HepG2 (cell line): Measurements from ENCODE around the gene SGSM1. TPM values are rescaled to one million over a fixed set of nuclear protein-coding genes. Genes with fewer than 3 reads are reported as not detected.

Experiments
- ATAC-seq: fragments of 200-7000 bp; cut with Tn5 transposase; 3 replicates; pipeline ENCODE4 v1.9.1; 2020; ENCODE audit warnings: mild to moderate bottlenecking, moderate library complexity
- BruUV-seq: library from RNA; stranded (reverse); fragments of 400-500 nt; replicated peaks from 2 replicates; lab custom pipeline; 2021; lab: Mats Ljungman, UMichigan
- CTCF ChIA-PET: fragments of 300-600 bp; formaldehyde crosslinking; extraction: SDS; loops from one replicate; lab custom pipeline; 2021; ENCODE audit warnings: low total read pairs, inconsistent platforms, low intra/inter-chr PET ratio; lab: Yijun Ruan, JAX
- POLR2A ChIA-PET: fragments of 350-600 bp; sonication (Branson Sonifier 250); formaldehyde crosslinking; loops from one replicate; lab custom pipeline; 2020; ENCODE audit warnings: antibody characterized with exemption, inconsistent platforms; lab: Yijun Ruan, JAX
- DNase-seq: peaks from one replicate; pipeline ENCODE4 v3.0.0-alpha.2; 2015; ENCODE audit warnings: low spot score
- FAIRE-seq: peaks from 3 replicates; lab custom pipeline; 2011; peaks lifted over from hg19 to GRCh38; lab: Jason Lieb, UNC
- H2AFZ ChIP-seq: one replicate; pipeline ENCODE4 v1.6.1; 2011; ENCODE audit warnings: low read length, inconsistent platforms
- H3K27ac ChIP-seq: fragments of 300-600 bp; 3 replicates; pipeline ENCODE4 v1.8.0; 2011; ENCODE audit warnings: mixed run types, mild to moderate bottlenecking, mixed read lengths, low read length, inconsistent platforms; ENCODE audit not compliant: insufficient read depth; ENCODE audit errors: extremely low read length
- H3K27me3 ChIP-seq, 2 experiments: fragments of 200-600 bp in 1 of 2; 2 replicates in 1 of 2; 3 replicates in 1 of 2; pipeline versions ENCODE4 v1.6.0 to v1.8.0; 2011; ENCODE audit warnings: low read length in 2 of 2, mild to moderate bottlenecking in 2 of 2, moderate library complexity in 2 of 2, inconsistent platforms in 1 of 2; ENCODE audit not compliant: insufficient read depth in 2 of 2, control insufficient read depth in 1 of 2
- H3K36me3 ChIP-seq, 2 experiments: fragments of 200-600 bp in 1 of 2; replicated peaks in 1 of 2; 2 replicates in 1 of 2; 3 replicates in 1 of 2; pipeline versions ENCODE4 v1.5.1 to v1.8.0; 2011; ENCODE audit warnings: low read length in 2 of 2, inconsistent platforms in 1 of 2; ENCODE audit not compliant: insufficient read depth in 2 of 2, control insufficient read depth in 1 of 2
- H3K4me1 ChIP-seq: 2 replicates; pipeline ENCODE4 v1.5.1; 2012; ENCODE audit warnings: low read length, inconsistent platforms; ENCODE audit not compliant: insufficient read depth
- H3K4me2 ChIP-seq: 2 replicates; pipeline ENCODE4 v1.6.0; 2011; ENCODE audit warnings: low read depth, low read length, inconsistent platforms
- H3K4me3 ChIP-seq, 3 experiments: fragments of 200-600 bp in 1 of 3; sonication (generic), shearing (Covaris generic) in 1 of 3; replicated peaks in 1 of 3; 2 replicates each; pipeline ENCODE4 v1.5.1; 2011 to 2016; ENCODE audit warnings: low read length in 3 of 3, inconsistent platforms in 2 of 3, low read depth in 2 of 3, mild to moderate bottlenecking in 2 of 3, control low read depth in 1 of 3, mixed read lengths in 1 of 3; ENCODE audit not compliant: insufficient read depth in 1 of 3
- H3K79me2 ChIP-seq: one replicate; pipeline ENCODE4 v1.6.1; 2011; ENCODE audit warnings: low read length, inconsistent platforms; ENCODE audit not compliant: insufficient read depth
- H3K9ac ChIP-seq: 2 replicates; pipeline ENCODE4 v1.6.0; 2011; ENCODE audit warnings: mild to moderate bottlenecking, low read depth, low read length, inconsistent platforms; ENCODE audit not compliant: insufficient read depth
- H3K9me3 ChIP-seq: 2 replicates; pipeline ENCODE4 v1.5.1; 2012; ENCODE audit warnings: mild to moderate bottlenecking, low read length
- H4K20me1 ChIP-seq: 2 replicates; pipeline ENCODE4 v1.6.0; 2011; ENCODE audit warnings: inconsistent platforms, mild to moderate bottlenecking, low read length, moderate library complexity; ENCODE audit not compliant: insufficient read depth
- AGO1 ChIP-seq: fragments of 200-400 bp; formaldehyde crosslinking; IDR thresholded peaks from 2 replicates; pipeline ENCODE4 v1.6.1; 2017; ENCODE audit warnings: mild to moderate bottlenecking, low read depth, low read length, moderate library complexity; ENCODE audit not compliant: poor library complexity, severe bottlenecking
- HOXA5 ChIP-seq: sonication (generic); formaldehyde crosslinking; IDR thresholded peaks from 2 replicates; pipeline ENCODE4 v1.4.0; 2020; ENCODE audit warnings: missing genetic modification reagents
- NFIB ChIP-seq: sonication (generic); formaldehyde crosslinking; IDR thresholded peaks from 2 replicates; pipeline ENCODE4 v1.9.0; 2021; ENCODE audit warnings: missing genetic modification reagents, mild to moderate bottlenecking, borderline replicate concordance
- NFRKB ChIP-seq: fragments of 450-650 bp; IDR thresholded peaks from 2 replicates; pipeline ENCODE4 v1.6.1; 2017
- RFX5 ChIP-seq: IDR thresholded peaks from 2 replicates; pipeline ENCODE4 v1.6.1; 2011; ENCODE audit warnings: low read depth, low read length, improper control_type of control experiment
- ZNF460 ChIP-seq: sonication (generic); formaldehyde crosslinking; IDR thresholded peaks from 2 replicates; pipeline ENCODE4 v1.5.1; 2020; ENCODE audit warnings: missing genetic modification reagents, mild to moderate bottlenecking, borderline replicate concordance
- ZNF720 ChIP-seq: sonication (generic); formaldehyde crosslinking; IDR thresholded peaks from 2 replicates; pipeline ENCODE4 v1.4.0; 2020; ENCODE audit warnings: missing genetic modification reagents
- WGBS: methylation state at CpG from one replicate; pipeline ENCODE4 v1.1.6; 2017; ENCODE audit warnings: low lambda C conversion rate; 5-methylcytosine and 5-hydroxymethylcytosine counted together
- in situ Hi-C: cut with HindIII; loops from 2 replicates; pipeline ENCODE4 v1.10.0; 2017; ENCODE audit warnings: low pct_unique_long_range_greater_than_20kb; ENCODE audit not compliant: extremely low pct_ligation_motif_present
- intact Hi-C: fragments of 100-400 bp; cut with micrococcal nuclease; formaldehyde crosslinking; loops from one replicate; pipeline ENCODE4 v1.10.0; 2022; ENCODE audit not compliant: unreplicated experiment
- polyA plus RNA-seq, 8 experiments: library from polyadenylated mRNA; depleted of rRNA in 3 of 8; stranded (reverse) in 7 of 8; unstranded in 1 of 8; fragments of >200 nt; fragmentation: Illumina TruSeq in 4 of 8; extraction: Trizol in 4 of 8; gene quantifications; 2 replicates each; pipeline versions ENCODE4 v1.2.1 to v1.2.3, GENCODE V29; 2011 to 2016; ENCODE audit warnings: low read depth in 4 of 8, missing spikeins in 1 of 8, mixed read lengths in 1 of 8; ENCODE audit not compliant: insufficient read depth in 1 of 8
- total RNA-seq, 5 experiments: library from RNA; depleted of rRNA; stranded (reverse); fragments of >200 nt; fragmentation: Illumina TruSeq; extraction: Trizol; gene quantifications; 2 replicates each; pipeline ENCODE4 v1.2.3, GENCODE V29; 2016; ENCODE audit warnings: low read depth in 1 of 5
- TF ChIP-seq, protein P1 (sequence below): IDR thresholded peaks from 2 replicates; pipeline ENCODE4 v1.6.1; 2016; ENCODE audit warnings: low read depth
- TF ChIP-seq, protein P2 (sequence below): sonication (generic); formaldehyde crosslinking; IDR thresholded peaks from 2 replicates; pipeline ENCODE4 v1.5.0; 2020; ENCODE audit warnings: missing genetic modification reagents
- TF ChIP-seq, protein P3 (sequence below): sonication (generic); formaldehyde crosslinking; IDR thresholded peaks from 2 replicates; pipeline ENCODE4 v1.5.0; 2020; ENCODE audit warnings: mild to moderate bottlenecking, low read depth, missing genetic modification reagents, borderline replicate concordance
- TF ChIP-seq, protein P4 (sequence below): sonication (generic); formaldehyde crosslinking; IDR thresholded peaks from 2 replicates; pipeline ENCODE4 v1.5.0; 2020; ENCODE audit warnings: mild to moderate bottlenecking, missing genetic modification reagents
- TF ChIP-seq, protein P5 (sequence below): sonication (generic); formaldehyde crosslinking; IDR thresholded peaks from 2 replicates; pipeline ENCODE4; 2020; ENCODE audit warnings: missing genetic modification reagents, mild to moderate bottlenecking, borderline replicate concordance
- TF ChIP-seq, protein P6 (sequence below): sonication (generic); formaldehyde crosslinking; IDR thresholded peaks from 2 replicates; pipeline ENCODE4 v1.4.0; 2020; ENCODE audit warnings: missing genetic modification reagents

The SGSM1 gene
- total and polyA plus RNA-seq, 2 of the 13 experiments (the other 11 are each of a cell fraction or from before 2014, with no cell fraction given), result 0.07 TPM; not detected in 1

DNA sequence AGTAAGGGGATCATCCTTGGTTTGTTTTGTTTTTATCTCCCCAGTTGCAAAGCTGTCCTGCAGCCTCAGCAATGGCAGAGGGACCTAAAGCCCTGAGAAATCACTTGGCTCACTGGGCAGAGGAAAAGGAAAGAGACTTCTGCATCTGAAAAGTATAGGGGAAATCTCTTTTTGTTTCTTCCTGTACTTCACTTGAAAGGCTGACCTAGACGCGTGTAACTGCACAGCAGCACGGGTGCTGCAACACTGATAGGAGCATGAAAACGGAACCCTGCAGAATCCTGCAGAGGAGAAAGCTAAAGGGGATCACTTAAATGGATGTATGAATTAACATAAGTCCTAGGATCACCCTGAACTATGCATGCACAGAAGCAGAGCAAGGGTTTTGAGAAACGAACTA, 29.5 kb upstream of the SGSM1 start:
- Histone ChIP-seq H3K36me3 (no peaks in the 10 kb centered on the region), H3K4me1 (no peaks in the 10 kb centered on the region), H2AFZ (no peak overlapping the region), H3K4me2 (no peak overlapping the region), H3K27ac (no peak overlapping the region), H3K27me3 (peaks cover 0 to 13% of the 10 kb centered on the region in 2 experiments; a peak in 4 of 5 replicates), H3K79me2 (no peaks in the 10 kb centered on the region), H3K9ac (no peak overlapping the region), H3K4me3 (no peak overlapping the region), H3K9me3 (no peaks in the 10 kb centered on the region), H4K20me1 (no peaks in the 10 kb centered on the region)
- ChIA-PET CTCF (no interaction called here), POLR2A (no interaction called here)
- no peak for DNase-seq
- no TSS peak for BruUV-seq
- FAIRE-seq, result no peak
- ATAC-seq, result no peak
- 49% methylated on average over 5 of the region's 5 CpGs for WGBS
- TF ChIP-seq, protein P1, sequence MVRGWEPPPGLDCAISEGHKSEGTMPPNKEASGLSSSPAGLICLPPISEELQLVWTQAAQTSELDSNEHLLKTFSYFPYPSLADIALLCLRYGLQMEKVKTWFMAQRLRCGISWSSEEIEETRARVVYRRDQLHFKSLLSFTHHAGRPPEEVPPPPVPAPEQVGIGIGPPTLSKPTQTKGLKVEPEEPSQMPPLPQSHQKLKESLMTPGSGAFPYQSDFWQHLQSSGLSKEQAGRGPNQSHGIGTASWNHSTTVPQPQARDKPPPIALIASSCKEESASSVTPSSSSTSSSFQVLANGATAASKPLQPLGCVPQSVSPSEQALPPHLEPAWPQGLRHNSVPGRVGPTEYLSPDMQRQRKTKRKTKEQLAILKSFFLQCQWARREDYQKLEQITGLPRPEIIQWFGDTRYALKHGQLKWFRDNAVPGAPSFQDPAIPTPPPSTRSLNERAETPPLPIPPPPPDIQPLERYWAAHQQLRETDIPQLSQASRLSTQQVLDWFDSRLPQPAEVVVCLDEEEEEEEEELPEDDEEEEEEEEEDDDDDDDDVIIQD, result no peak
- TF ChIP-seq, protein P2, sequence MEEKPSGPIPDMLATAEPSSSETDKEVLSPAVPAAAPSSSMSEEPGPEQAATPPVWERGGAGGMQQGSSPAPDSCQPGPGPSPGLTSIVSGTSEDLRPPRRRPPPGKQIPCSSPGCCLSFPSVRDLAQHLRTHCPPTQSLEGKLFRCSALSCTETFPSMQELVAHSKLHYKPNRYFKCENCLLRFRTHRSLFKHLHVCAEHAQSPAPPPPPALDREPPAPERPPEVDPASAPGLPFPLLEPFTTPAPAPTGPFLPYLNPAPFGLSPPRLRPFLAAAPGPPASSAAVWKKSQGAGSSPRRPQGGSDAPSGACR (CRISPR knock-in tag), result no peak
- no peak for TF ChIP-seq AGO1
- no peak for TF ChIP-seq ZNF720 (CRISPR knock-in tag)
- no peak for TF ChIP-seq NFIB
- no peak for TF ChIP-seq HOXA5 (CRISPR knock-in tag)
- no peak for TF ChIP-seq RFX5
- TF ChIP-seq, protein P3, sequence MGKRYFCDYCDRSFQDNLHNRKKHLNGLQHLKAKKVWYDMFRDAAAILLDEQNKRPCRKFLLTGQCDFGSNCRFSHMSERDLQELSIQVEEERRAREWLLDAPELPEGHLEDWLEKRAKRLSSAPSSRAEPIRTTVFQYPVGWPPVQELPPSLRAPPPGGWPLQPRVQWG (CRISPR knock-in tag), result no peak
- TF ChIP-seq, protein P4, sequence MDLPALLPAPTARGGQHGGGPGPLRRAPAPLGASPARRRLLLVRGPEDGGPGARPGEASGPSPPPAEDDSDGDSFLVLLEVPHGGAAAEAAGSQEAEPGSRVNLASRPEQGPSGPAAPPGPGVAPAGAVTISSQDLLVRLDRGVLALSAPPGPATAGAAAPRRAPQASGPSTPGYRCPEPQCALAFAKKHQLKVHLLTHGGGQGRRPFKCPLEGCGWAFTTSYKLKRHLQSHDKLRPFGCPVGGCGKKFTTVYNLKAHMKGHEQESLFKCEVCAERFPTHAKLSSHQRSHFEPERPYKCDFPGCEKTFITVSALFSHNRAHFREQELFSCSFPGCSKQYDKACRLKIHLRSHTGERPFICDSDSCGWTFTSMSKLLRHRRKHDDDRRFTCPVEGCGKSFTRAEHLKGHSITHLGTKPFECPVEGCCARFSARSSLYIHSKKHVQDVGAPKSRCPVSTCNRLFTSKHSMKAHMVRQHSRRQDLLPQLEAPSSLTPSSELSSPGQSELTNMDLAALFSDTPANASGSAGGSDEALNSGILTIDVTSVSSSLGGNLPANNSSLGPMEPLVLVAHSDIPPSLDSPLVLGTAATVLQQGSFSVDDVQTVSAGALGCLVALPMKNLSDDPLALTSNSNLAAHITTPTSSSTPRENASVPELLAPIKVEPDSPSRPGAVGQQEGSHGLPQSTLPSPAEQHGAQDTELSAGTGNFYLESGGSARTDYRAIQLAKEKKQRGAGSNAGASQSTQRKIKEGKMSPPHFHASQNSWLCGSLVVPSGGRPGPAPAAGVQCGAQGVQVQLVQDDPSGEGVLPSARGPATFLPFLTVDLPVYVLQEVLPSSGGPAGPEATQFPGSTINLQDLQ, result no peak
- TF ChIP-seq, protein P5, sequence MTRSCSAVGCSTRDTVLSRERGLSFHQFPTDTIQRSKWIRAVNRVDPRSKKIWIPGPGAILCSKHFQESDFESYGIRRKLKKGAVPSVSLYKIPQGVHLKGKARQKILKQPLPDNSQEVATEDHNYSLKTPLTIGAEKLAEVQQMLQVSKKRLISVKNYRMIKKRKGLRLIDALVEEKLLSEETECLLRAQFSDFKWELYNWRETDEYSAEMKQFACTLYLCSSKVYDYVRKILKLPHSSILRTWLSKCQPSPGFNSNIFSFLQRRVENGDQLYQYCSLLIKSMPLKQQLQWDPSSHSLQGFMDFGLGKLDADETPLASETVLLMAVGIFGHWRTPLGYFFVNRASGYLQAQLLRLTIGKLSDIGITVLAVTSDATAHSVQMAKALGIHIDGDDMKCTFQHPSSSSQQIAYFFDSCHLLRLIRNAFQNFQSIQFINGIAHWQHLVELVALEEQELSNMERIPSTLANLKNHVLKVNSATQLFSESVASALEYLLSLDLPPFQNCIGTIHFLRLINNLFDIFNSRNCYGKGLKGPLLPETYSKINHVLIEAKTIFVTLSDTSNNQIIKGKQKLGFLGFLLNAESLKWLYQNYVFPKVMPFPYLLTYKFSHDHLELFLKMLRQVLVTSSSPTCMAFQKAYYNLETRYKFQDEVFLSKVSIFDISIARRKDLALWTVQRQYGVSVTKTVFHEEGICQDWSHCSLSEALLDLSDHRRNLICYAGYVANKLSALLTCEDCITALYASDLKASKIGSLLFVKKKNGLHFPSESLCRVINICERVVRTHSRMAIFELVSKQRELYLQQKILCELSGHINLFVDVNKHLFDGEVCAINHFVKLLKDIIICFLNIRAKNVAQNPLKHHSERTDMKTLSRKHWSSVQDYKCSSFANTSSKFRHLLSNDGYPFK (CRISPR knock-in tag), result no peak
- TF ChIP-seq, protein P6, sequence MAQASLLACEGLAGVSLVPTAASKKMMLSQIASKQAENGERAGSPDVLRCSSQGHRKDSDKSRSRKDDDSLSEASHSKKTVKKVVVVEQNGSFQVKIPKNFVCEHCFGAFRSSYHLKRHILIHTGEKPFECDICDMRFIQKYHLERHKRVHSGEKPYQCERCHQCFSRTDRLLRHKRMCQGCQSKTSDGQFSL (CRISPR knock-in tag), result no peak
- no peak for TF ChIP-seq NFRKB
- no peak for TF ChIP-seq ZNF460 (CRISPR knock-in tag)
- in situ Hi-C loops (no loop called here), intact Hi-C loops (no loop called here)
